Stimulated activated CD4-positive, alpha-beta T cell treated with anti-CD3 and anti-CD28 coated beads, Interleukin-1b, Interleukin-23, amount 100 ng/mL, for 1 hour (primary cell): ENCODE data around the gene CH25H.

Experiments
- DNase-seq, 2 donors: peaks; one replicate each; pipeline ENCODE4 v3.0.0-alpha.2; 2020; ENCODE audit warnings: low read depth in 2 of 2

The CH25H gene

GRCh38 chr10:89156161-89156835, 50.8 kb downstream of the CH25H start:
- DNase-seq = no peak
